Subcutaneous adipose tissue (tissue), 4 donors: ENCODE results near the gene CRELD2. TPM values are rescaled to one million over a fixed set of nuclear protein-coding genes. Genes with fewer than 3 reads are reported as not detected.

Experiments used
- total RNA-seq, 4 donors: library from RNA; depleted of rRNA; stranded (reverse); fragments of >200 nt; gene quantifications; one replicate each; pipeline ENCODE4 v1.1.0, GENCODE V29; 2016
- TF ChIP-seq, protein P1 (sequence below): fragments of 450-650 bp; IDR thresholded peaks from one replicate; pipeline ENCODE4 v1.5.1; 2016; ENCODE audit warnings: low read depth, mild to moderate bottlenecking, control low read depth, antibody characterized with exemption, moderate library complexity

Gene CRELD2
- total RNA-seq, 4 donors from 2014 or later, result 24.0 to 40.9 (median 31.9) TPM

DNA sequence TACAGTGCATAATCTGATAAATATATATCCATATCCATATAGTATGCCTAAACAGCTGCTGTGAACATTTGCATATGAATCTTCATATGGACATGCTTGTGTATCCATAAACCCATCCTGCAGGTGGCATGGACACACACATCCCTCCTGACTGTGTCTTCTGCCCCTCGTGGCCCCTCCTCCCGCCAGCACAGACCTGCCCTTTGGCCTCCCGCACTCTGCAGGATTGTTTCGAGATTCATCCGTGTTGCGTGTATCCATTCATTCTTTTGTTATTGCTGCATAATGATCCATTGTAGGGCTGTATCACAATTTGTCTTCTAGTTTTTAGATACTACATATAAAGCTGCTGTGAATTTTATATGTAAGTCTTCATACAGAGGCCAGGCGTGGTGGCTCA, 40.8 kb upstream of the CRELD2 start:
- TF ChIP-seq, protein P1, sequence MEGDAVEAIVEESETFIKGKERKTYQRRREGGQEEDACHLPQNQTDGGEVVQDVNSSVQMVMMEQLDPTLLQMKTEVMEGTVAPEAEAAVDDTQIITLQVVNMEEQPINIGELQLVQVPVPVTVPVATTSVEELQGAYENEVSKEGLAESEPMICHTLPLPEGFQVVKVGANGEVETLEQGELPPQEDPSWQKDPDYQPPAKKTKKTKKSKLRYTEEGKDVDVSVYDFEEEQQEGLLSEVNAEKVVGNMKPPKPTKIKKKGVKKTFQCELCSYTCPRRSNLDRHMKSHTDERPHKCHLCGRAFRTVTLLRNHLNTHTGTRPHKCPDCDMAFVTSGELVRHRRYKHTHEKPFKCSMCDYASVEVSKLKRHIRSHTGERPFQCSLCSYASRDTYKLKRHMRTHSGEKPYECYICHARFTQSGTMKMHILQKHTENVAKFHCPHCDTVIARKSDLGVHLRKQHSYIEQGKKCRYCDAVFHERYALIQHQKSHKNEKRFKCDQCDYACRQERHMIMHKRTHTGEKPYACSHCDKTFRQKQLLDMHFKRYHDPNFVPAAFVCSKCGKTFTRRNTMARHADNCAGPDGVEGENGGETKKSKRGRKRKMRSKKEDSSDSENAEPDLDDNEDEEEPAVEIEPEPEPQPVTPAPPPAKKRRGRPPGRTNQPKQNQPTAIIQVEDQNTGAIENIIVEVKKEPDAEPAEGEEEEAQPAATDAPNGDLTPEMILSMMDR, result no peak

DNA sequence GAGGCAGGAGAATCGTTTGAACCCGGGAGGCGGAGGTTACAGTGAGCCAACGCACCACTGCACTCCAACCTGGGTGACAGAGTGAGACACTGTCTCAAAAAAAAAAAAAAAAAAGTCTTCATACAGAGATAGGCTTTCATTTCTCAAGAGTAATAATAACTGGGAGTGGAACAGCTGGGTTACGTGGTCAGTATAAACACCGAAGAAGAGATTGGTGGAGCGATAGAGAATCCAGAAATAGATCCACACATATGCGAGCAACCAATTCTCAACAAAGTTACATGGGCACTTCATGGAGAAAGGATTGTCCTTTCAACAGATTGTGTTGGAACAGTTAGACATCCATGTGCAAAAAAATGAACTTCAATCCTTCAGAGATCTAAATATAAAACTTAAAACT, 40.2 kb upstream of the CRELD2 start:
- TF ChIP-seq, protein P1, result no peak

DNA sequence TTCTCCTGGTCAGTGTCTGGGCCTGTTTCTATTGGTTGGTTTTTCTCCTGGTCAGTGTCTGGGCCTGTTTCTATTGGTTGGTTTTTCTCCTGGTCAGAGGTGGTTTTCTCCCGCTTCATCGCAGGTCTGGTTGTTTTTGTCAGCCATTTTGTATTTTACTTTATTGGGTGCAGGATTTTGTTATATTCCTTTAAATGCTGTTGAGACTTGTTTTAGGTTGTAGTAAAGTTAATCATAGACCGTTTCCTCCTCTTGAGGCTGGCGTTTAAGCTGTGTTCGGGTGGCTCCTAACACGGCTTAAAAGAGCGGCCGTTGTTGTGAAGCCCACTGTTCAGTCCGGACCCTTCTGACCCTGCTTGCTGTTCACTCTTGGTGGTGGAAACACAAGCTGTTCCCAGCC, 38.6 kb upstream of the CRELD2 start:
- TF ChIP-seq, protein P1, result no peak

DNA sequence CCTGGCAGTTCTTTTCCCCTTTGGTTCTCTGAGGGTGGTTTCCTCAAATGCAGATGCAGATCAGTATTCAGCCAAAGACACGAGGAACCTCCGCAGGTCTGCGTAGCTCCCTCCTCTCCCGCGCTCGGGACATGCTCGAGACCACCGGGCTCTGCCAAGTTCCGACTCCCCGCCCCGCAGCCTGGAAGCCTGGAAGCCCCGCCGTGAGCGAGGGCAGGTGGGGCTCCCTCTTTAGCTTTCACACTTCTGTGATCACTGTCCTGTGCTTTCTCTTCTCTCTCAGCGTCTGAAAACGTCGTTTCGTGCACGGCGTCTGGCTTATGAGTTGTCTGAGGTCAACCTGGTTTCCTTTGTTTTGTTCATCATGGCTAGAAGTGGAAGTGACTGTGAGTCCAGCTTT, 38.2 kb upstream of the CRELD2 start:
- TF ChIP-seq, protein P1, result no peak

DNA sequence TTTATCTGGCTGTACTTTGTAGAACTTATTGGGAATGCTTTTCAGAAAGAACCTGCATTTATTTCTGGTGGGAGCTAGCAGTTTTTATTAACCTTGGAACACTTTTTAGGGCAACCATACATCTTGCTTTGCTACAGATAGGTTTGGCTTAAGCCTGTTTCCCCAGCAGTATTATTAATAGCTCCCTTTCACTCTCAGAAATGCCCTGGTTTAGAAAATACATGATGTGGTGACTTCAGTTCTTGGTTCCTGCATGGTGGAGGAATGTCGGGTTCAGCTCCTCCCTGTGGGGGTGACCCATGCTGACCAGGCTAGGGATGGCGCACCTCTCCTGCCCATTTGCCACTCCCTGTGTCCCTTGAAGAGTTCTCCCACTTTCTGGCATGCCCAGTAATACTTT, 36.6 kb upstream of the CRELD2 start:
- TF ChIP-seq, protein P1, result no peak

DNA sequence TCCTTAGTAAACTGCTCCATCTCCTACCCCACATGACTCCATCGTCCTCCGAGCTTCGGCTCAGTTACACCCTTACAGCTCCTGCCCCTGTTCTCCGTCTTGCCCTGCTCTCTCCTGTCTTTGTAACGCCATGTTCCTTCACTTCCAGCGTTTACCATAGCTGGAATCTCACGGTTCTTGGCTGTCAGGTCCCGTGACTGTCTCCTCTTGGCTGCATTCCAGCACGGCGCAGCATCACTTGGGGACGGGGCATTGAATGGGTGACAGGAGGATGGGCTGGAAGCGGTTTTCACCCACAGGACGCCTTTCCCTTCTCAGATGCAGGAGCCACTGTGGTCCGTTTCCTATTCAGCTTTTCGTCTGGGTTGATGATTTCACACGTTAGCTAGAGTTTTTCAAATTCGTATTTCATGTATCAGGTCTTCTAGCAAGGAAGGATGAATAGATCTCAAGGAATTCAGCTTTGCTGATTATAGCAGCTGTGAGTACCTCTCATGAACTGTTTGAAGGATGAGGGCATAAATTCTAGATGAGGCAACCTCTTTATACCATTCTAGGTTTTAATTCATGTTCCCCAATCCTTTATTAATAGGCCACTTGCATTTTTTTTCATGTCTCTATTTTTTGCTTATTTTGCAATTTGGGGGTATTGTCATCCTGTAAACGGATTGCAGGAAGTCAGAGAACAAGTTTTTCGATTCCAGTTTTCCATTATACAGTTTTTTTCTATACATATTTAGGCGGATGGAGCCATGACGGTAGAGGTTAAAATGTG, 35.7 kb upstream of the CRELD2 start:
- TF ChIP-seq, protein P1, result no peak

DNA sequence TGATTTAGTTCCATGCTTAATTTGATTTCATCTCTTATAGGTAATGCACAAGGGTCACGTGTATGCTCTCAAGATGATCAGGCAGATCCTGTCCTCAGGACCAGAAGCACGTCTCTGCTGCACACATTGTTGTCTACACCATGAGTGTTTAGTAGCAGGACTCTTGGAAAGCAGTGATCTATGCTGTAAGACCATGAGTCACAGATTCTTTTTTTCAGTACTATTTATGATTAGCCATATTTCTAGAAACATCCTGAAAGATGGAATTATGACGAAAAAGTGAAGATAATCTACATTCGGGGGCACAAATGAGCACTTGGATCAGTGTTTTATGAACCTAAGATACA, 35.2 kb upstream of the CRELD2 start:
- TF ChIP-seq, protein P1, result no peak
